KMS-11 (cell line): ENCODE data around the gene DSG4.

ENCODE experiments used
- H2AFZ ChIP-seq: fragments of 200-600 bp; sonication (generic); 2 replicates; pipeline ENCODE4 v1.6.1; 2016; ENCODE audit warnings: antibody characterized with exemption, mixed run types, low read depth
- H3K27ac ChIP-seq: fragments of 200-600 bp; sonication (generic); 2 replicates; pipeline ENCODE4 v1.6.1; 2016; ENCODE audit warnings: mild to moderate bottlenecking, mixed run types
- H3K27me3 ChIP-seq: fragments of 200-600 bp; sonication (generic); 2 replicates; pipeline ENCODE4 v1.6.1; 2017; ENCODE audit warnings: mild to moderate bottlenecking, low read depth, mixed run types, moderate library complexity; ENCODE audit not compliant: insufficient read depth
- H3K36me3 ChIP-seq: fragments of 200-600 bp; sonication (generic); 2 replicates; pipeline ENCODE4 v1.6.1; 2017; ENCODE audit warnings: mild to moderate bottlenecking, mixed run types; ENCODE audit not compliant: insufficient read depth
- H3K4me1 ChIP-seq: fragments of 200-600 bp; sonication (generic); 2 replicates; pipeline ENCODE4 v1.6.1; 2016; ENCODE audit warnings: mild to moderate bottlenecking, low read depth, mixed run types; ENCODE audit not compliant: poor library complexity, severe bottlenecking
- H3K4me2 ChIP-seq: fragments of 200-600 bp; sonication (generic); 2 replicates; pipeline ENCODE4 v1.7.0; 2016; ENCODE audit warnings: mild to moderate bottlenecking, mixed run types
- H3K4me3 ChIP-seq: fragments of 200-600 bp; sonication (generic); IDR thresholded peaks from 2 replicates; pipeline ENCODE4 v1.6.1; 2017; ENCODE audit warnings: low read depth, low read length, mixed read lengths; ENCODE audit not compliant: insufficient read depth
- H3K79me2 ChIP-seq: fragments of 200-600 bp; sonication (generic); 2 replicates; pipeline ENCODE4 v1.6.1; 2016; ENCODE audit warnings: low read depth, mixed run types; ENCODE audit not compliant: insufficient read depth
- H3K9ac ChIP-seq: fragments of 200-600 bp; sonication (generic); 2 replicates; pipeline ENCODE4 v1.6.1; 2016; ENCODE audit warnings: mild to moderate bottlenecking, mixed run types
- H4K20me1 ChIP-seq: fragments of 200-600 bp; sonication (generic); 2 replicates; pipeline ENCODE4 v1.6.1; 2016; ENCODE audit warnings: mild to moderate bottlenecking, mixed run types; ENCODE audit not compliant: insufficient read depth
- TF ChIP-seq, protein P1 (sequence below): fragments of 200-600 bp; sonication (generic); conservative IDR thresholded peaks from 2 replicates; pipeline ENCODE4 v1.6.1; 2017; ENCODE audit warnings: low read depth, mild to moderate bottlenecking, antibody characterized with exemption, low read length, moderate library complexity, mixed read lengths

The DSG4 gene

DNA sequence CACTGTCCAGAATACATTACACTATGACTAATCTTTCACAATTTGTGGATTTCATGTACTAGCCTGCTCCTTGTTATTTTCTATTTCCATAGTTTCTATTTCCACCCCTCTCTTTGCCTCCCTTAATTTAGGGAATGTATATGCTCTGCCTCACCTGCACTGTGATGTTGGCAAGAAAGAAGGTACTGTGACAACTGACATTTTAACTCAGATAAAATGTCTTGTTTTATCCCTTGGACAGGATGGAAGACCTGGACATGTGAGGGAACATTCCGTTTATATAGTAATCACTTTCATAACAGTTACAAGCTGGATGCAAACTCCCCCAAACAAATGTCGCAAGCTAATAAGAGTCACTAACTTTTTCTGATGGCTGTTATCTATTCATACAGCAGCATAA, 49.4 kb downstream of the DSG4 start:
- Histone ChIP-seq H3K27me3 (no peaks in the 10 kb centered on the region), H2AFZ (no peak overlapping the region), H3K4me2 (no peak overlapping the region), H3K27ac (no peak overlapping the region), H4K20me1 (no peaks in the 10 kb centered on the region), H3K4me1 (peaks cover 3% of the 10 kb centered on the region), H3K9ac (no peak overlapping the region), H3K36me3 (no peaks in the 10 kb centered on the region), H3K79me2 (no peaks in the 10 kb centered on the region), H3K4me3 (no peak overlapping the region)
- TF ChIP-seq, protein P1, sequence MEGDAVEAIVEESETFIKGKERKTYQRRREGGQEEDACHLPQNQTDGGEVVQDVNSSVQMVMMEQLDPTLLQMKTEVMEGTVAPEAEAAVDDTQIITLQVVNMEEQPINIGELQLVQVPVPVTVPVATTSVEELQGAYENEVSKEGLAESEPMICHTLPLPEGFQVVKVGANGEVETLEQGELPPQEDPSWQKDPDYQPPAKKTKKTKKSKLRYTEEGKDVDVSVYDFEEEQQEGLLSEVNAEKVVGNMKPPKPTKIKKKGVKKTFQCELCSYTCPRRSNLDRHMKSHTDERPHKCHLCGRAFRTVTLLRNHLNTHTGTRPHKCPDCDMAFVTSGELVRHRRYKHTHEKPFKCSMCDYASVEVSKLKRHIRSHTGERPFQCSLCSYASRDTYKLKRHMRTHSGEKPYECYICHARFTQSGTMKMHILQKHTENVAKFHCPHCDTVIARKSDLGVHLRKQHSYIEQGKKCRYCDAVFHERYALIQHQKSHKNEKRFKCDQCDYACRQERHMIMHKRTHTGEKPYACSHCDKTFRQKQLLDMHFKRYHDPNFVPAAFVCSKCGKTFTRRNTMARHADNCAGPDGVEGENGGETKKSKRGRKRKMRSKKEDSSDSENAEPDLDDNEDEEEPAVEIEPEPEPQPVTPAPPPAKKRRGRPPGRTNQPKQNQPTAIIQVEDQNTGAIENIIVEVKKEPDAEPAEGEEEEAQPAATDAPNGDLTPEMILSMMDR, result no peak

DNA sequence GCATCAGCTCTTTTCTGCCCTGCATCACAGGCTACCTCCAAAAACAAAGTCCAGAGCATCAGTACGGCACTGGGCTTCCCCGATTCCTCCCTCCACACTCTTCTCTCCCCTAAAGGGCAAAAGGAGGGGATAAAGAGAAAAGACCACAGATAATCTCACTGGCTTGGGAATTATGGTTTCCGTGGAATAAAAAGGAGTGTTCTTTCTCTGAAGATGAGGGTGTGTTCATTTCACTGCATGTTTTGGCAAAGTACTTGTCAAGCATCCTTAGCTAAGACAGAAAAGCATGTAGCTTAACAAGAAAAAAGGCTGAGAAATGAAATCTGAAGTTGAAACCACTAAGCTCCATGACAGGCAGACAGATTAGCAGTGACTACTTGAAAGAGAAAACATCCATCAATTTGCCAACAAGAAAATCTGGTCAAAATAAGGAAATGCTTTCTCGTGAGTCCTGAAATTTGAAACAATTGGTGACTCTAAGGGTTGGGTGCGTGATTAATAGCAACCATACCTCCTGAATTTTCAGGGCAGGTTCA, 50.4 kb downstream of the DSG4 start:
- H3K4me2 ChIP-seq, result no peak overlapping the region
- H3K27ac ChIP-seq, result no peak overlapping the region
- no peaks in the 10 kb centered on the region for H4K20me1 ChIP-seq
- no peak overlapping the region for H2AFZ ChIP-seq
- H3K4me1 ChIP-seq, result peaks cover 10% of the 10 kb centered on the region
- H3K4me3 ChIP-seq, result no peak overlapping the region
- TF ChIP-seq, protein P1, result no peak
- H3K36me3 ChIP-seq, result no peaks in the 10 kb centered on the region
- no peaks in the 10 kb centered on the region for H3K27me3 ChIP-seq
- no peak overlapping the region for H3K9ac ChIP-seq
- H3K79me2 ChIP-seq, result no peaks in the 10 kb centered on the region

DNA sequence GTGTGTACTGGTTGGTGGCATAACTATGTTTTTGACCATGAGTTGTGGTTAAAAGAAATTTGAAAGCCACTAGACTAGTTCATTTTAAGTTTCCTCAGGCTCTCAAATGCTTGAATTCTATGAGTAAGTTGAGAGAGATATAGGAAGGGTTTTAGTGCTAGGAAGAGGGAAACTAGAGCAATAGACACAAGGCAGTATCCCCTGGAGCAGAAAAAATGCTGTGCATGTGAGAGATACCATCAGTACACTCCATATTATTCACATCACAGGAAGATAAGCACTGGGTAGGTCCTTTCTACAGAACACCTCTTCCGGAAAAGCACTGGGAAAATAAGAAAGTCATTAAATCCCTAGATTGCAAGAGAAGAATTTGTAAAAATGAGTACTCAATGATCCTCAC, 51.6 kb downstream of the DSG4 start:
- Histone ChIP-seq H3K4me1 (peaks cover 22% of the 10 kb centered on the region), H3K36me3 (no peaks in the 10 kb centered on the region), H3K4me2 (no peak overlapping the region), H3K27me3 (no peaks in the 10 kb centered on the region), H3K27ac (no peak overlapping the region), H3K79me2 (no peaks in the 10 kb centered on the region), H2AFZ (no peak overlapping the region), H4K20me1 (no peaks in the 10 kb centered on the region), H3K9ac (no peak overlapping the region), H3K4me3 (no peak overlapping the region)
- TF ChIP-seq, protein P1, result no peak

DNA sequence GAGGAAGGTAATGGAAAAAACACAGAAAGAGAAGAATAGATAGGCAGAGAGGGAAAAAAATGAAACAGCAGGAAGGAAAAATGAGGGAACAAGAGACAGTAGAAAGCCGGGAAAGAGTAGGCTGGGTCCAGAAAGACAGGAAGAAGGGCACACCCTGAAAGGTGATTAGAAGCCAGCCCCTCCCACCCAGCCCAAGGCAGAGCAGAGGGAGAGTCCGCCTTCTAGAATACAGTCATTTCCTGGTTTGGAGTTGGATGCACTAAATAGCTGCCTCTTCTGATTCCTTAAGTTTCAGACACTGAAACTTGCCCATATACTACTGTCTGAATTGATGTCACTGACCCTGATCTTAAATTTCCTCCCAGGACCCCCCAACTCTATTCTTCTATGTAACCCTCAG, 53.0 kb downstream of the DSG4 start:
- Histone ChIP-seq H3K36me3 (no peaks in the 10 kb centered on the region), H3K9ac (no peak overlapping the region), H2AFZ (no peak overlapping the region), H3K4me2 (no peak overlapping the region), H4K20me1 (no peaks in the 10 kb centered on the region), H3K27me3 (no peaks in the 10 kb centered on the region), H3K79me2 (no peaks in the 10 kb centered on the region), H3K4me1 (peaks cover 23% of the 10 kb centered on the region), H3K4me3 (no peak overlapping the region), H3K27ac (no peak overlapping the region)
- TF ChIP-seq, protein P1, result no peak
